ENCODE results near the gene ARID5A.

DNA sequence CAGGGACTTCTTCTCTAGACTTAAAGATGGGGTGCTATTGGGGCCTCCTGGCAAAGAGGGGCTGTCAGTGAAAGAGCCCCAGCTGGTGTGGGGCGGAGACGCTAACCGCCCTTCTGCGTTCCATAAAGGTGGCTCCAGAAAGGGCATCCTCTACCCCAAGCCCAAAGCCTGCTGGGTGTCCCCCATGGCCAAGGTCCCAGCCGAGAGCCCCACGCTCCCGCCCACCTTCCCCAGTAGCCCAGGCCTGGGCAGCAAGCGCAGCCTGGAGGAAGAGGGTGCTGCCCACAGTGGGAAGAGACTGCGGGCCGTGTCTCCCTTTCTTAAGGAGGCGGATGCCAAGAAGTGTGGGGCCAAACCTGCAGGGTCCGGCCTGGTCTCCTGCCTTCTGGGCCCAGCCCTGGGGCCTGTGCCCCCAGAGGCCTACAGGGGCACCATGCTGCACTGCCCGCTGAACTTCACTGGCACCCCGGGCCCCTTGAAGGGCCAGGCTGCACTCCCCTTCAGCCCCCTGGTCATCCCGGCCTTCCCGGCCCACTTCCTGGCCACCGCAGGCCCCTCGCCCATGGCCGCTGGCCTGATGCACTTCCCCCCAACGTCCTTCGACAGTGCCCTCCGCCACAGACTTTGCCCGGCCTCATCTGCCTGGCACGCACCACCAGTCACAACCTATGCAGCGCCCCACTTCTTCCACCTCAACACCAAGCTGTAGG lies 15.2 kb downstream of the ARID5A start:
- TF ChIP-seq, protein P1, sequence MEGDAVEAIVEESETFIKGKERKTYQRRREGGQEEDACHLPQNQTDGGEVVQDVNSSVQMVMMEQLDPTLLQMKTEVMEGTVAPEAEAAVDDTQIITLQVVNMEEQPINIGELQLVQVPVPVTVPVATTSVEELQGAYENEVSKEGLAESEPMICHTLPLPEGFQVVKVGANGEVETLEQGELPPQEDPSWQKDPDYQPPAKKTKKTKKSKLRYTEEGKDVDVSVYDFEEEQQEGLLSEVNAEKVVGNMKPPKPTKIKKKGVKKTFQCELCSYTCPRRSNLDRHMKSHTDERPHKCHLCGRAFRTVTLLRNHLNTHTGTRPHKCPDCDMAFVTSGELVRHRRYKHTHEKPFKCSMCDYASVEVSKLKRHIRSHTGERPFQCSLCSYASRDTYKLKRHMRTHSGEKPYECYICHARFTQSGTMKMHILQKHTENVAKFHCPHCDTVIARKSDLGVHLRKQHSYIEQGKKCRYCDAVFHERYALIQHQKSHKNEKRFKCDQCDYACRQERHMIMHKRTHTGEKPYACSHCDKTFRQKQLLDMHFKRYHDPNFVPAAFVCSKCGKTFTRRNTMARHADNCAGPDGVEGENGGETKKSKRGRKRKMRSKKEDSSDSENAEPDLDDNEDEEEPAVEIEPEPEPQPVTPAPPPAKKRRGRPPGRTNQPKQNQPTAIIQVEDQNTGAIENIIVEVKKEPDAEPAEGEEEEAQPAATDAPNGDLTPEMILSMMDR (IDR thresholded peaks at IDR 0.05) = no peak
- no peak for TF ChIP-seq POLR2AphosphoS5 (IDR thresholded peaks at IDR 0.05)
